Hematopoietic multipotent progenitor cell treated with erythropoietin and hydrocortisone succinate and interleukin-3 and kit ligand, for 15 days (in vitro differentiated cells): ENCODE measurements around the gene SPECC1L.
"Not testable (repeated sequence)": the region's sequence is repeated elsewhere in the genome, so short reads cannot be mapped to it uniquely, and the experiment has no call there.

ENCODE experiments used
- DNase-seq: peaks from one replicate; pipeline ENCODE4 v3.0.0-alpha.2; 2015; ENCODE audit warnings: low spot score

SPECC1L gene

GRCh38 chr22:24270556-24271385 is at the start of gene SPECC1L:
TSS of gene SPECC1L (plus strand) at chr22:24270831. CDS start at chr22:24302232, 31,401 bp downstream.
- DNase-seq, result peak; percentile 93

GRCh38 chr22:24224468-24224867 is 46.2 kb upstream of the SPECC1L start:
- no peak for DNase-seq

GRCh38 chr22:24225044-24225601 is 45.5 kb upstream of the SPECC1L start:
- DNase-seq, result no peak

- no peak for DNase-seq
Observed at GRCh38 chr22:24225951-24226350, 44.7 kb upstream of the SPECC1L start.

- peak; percentile 61 for DNase-seq
Observed at GRCh38 chr22:24230911-24231656, 39.5 kb upstream of the SPECC1L start.

- DNase-seq, result no peak
Observed at GRCh38 chr22:24231706-24232105, 38.9 kb upstream of the SPECC1L start.

GRCh38 chr22:24232124-24232523 is 38.5 kb upstream of the SPECC1L start:
- DNase-seq, result no peak

GRCh38 chr22:24232725-24233124 is 37.9 kb upstream of the SPECC1L start:
- DNase-seq, result no peak

GRCh38 chr22:24233235-24233634 is 37.4 kb upstream of the SPECC1L start:
- no peak for DNase-seq

- DNase-seq, result no peak
Observed at GRCh38 chr22:24233816-24234215, 36.8 kb upstream of the SPECC1L start.

- DNase-seq, result no peak
Observed at GRCh38 chr22:24235315-24235714, 35.3 kb upstream of the SPECC1L start.

GRCh38 chr22:24236656-24237055 is 34.0 kb upstream of the SPECC1L start:
- no peak for DNase-seq

- DNase-seq, result not testable (repeated sequence)
Observed at GRCh38 chr22:24238101-24238694, 32.4 kb upstream of the SPECC1L start.

- DNase-seq, result no peak
Observed at GRCh38 chr22:24240381-24240780, 30.2 kb upstream of the SPECC1L start.

GRCh38 chr22:24240985-24241692 is 29.5 kb upstream of the SPECC1L start:
- not testable (repeated sequence) for DNase-seq

GRCh38 chr22:24243417-24243816 is 27.2 kb upstream of the SPECC1L start:
- not testable (repeated sequence) for DNase-seq

- no peak for DNase-seq
Observed at GRCh38 chr22:24244144-24244787, 26.4 kb upstream of the SPECC1L start.

GRCh38 chr22:24245030-24245431 is 25.6 kb upstream of the SPECC1L start, which contains the start of gene GGT5:
TSS of gene GGT5 (minus strand) at chr22:24245082. CDS start at chr22:24244725, 357 bp downstream.
- DNase-seq, result not testable (repeated sequence)

GRCh38 chr22:24245584-24246561 is 24.8 kb upstream of the SPECC1L start:
- not testable (repeated sequence) for DNase-seq

- no peak for DNase-seq
Observed at GRCh38 chr22:24247011-24247507, 23.6 kb upstream of the SPECC1L start.
